H1 (cell line): Measurements from ENCODE around the gene FADS3. TPM values are rescaled to one million over a fixed set of nuclear protein-coding genes. Genes with fewer than 3 reads are reported as not detected.
A peak's percentile ranks its signal among the peaks of the same experiment; 100 is the strongest.

ENCODE experiments used
- CTCF ChIA-PET: fragments of 300-600 bp; sonication (Branson Sonifier 250); formaldehyde crosslinking; loops from one replicate; lab custom pipeline; 2021; ENCODE audit not compliant: partially characterized antibody; lab: Charles Lee
- POLR2A ChIA-PET: fragments of 300-600 bp; sonication (Branson Sonifier 250); formaldehyde crosslinking; loops from one replicate; lab custom pipeline; 2021; ENCODE audit warnings: inconsistent platforms; ENCODE audit not compliant: partially characterized antibody; lab: Charles Lee
- DNase-seq, 2 experiments: peaks; one replicate each; pipeline versions ENCODE4 v3.0.0 to v3.0.0-alpha.2; 2010 to 2022; ENCODE audit warnings: low spot score in 2 of 2, low read depth in 1 of 2, mixed read lengths in 1 of 2
- FAIRE-seq: peaks from 2 replicates; lab custom pipeline; 2011; peaks lifted over from hg19 to GRCh38; lab: Jason Lieb, UNC
- H2AFZ ChIP-seq: 2 replicates; pipeline ENCODE4 v1.8.1; 2012; ENCODE audit warnings: low read length, inconsistent platforms
- H2AK5ac ChIP-seq: 2 replicates; pipeline ENCODE4 v1.6.1; 2013; ENCODE audit warnings: low read depth, low read length
- H2BK120ac ChIP-seq: replicated peaks from 2 replicates; pipeline ENCODE3; 2013; ENCODE audit warnings: low read depth, low read length, inconsistent platforms
- H2BK12ac ChIP-seq: 2 replicates; pipeline ENCODE4 v1.6.1; 2013; ENCODE audit warnings: low read depth, low read length
- H2BK15ac ChIP-seq: 2 replicates; pipeline ENCODE4 v1.6.1; 2013; ENCODE audit warnings: low read length
- H2BK20ac ChIP-seq: 2 replicates; pipeline ENCODE4 v1.6.1; 2013; ENCODE audit warnings: low read length
- H2BK5ac ChIP-seq: 2 replicates; pipeline ENCODE4 v1.6.1; 2013; ENCODE audit warnings: low read depth, low read length
- H3K14ac ChIP-seq: 2 replicates; pipeline ENCODE4 v1.6.1; 2013; ENCODE audit warnings: inconsistent platforms; ENCODE audit not compliant: insufficient read length
- H3K18ac ChIP-seq: 2 replicates; pipeline ENCODE4 v1.6.1; 2013; ENCODE audit warnings: low read length; ENCODE audit errors: extremely low read depth
- H3K23ac ChIP-seq: 2 replicates; pipeline ENCODE4 v1.6.1; 2013; ENCODE audit warnings: inconsistent platforms; ENCODE audit not compliant: insufficient read length
- H3K23me2 ChIP-seq: 2 replicates; pipeline ENCODE4 v1.6.1; 2013; ENCODE audit warnings: low read depth, low read length
- H3K27ac ChIP-seq: 2 replicates; pipeline ENCODE4 v1.6.1; 2011; ENCODE audit warnings: low read depth, low read length, inconsistent platforms
- H3K27me3 ChIP-seq, 4 experiments: replicated peaks in 1 of 4; 1 replicate in 1 of 4; 2 replicates in 3 of 4; pipeline versions ENCODE4 v1.6.1 to v1.8.1; 2011 to 2013; ENCODE audit warnings: low read length in 3 of 4, mild to moderate bottlenecking in 3 of 4, inconsistent platforms in 2 of 4, mixed read lengths in 2 of 4, moderate library complexity in 1 of 4; ENCODE audit not compliant: control insufficient read depth in 3 of 4, insufficient read depth in 3 of 4; ENCODE audit errors: extremely low read depth in 1 of 4
- H3K36me3 ChIP-seq, 4 experiments: 2 replicates each; pipeline versions ENCODE4 v1.6.1 to v1.8.1; 2011 to 2013; ENCODE audit warnings: mild to moderate bottlenecking in 4 of 4, low read length in 3 of 4, moderate library complexity in 2 of 4, control low read depth in 1 of 4, inconsistent platforms in 1 of 4; ENCODE audit not compliant: insufficient read depth in 4 of 4, control insufficient read depth in 2 of 4
- H3K4ac ChIP-seq: replicated peaks from 2 replicates; pipeline ENCODE3; 2013; ENCODE audit warnings: low read length, low read depth, mixed read lengths, inconsistent platforms; ENCODE audit not compliant: insufficient read length
- H3K4me1 ChIP-seq, 4 experiments: replicated peaks in 1 of 4; 1 replicate in 1 of 4; 2 replicates in 3 of 4; pipeline versions ENCODE4 v1.6.1 to v1.8.1; 2011 to 2013; ENCODE audit warnings: low read length in 3 of 4, inconsistent platforms in 2 of 4, mixed read lengths in 1 of 4; ENCODE audit not compliant: insufficient read depth in 4 of 4, control insufficient read depth in 3 of 4
- H3K4me2 ChIP-seq, 2 experiments: 2 replicates each; pipeline versions ENCODE4 v1.6.1 to v1.8.1; 2011 to 2013; ENCODE audit warnings: low read depth in 2 of 2, low read length in 2 of 2, control low read depth in 1 of 2, inconsistent platforms in 1 of 2, mild to moderate bottlenecking in 1 of 2; ENCODE audit not compliant: insufficient read depth in 1 of 2
- H3K4me3 ChIP-seq, 4 experiments: fragments of 200-600, 300-600 bp in 1 of 4; sonication (generic), shearing (Covaris generic), sonication (Bioruptor Twin) in 1 of 4; 2 replicates each; pipeline versions ENCODE4 v1.5.1 to v1.8.1; 2011 to 2016; ENCODE audit warnings: low read length in 4 of 4, low read depth in 3 of 4, control low read depth in 2 of 4, inconsistent platforms in 2 of 4, mild to moderate bottlenecking in 2 of 4, mixed read lengths in 1 of 4, moderate library complexity in 1 of 4; ENCODE audit not compliant: insufficient read depth in 2 of 4; ENCODE audit errors: extremely low read depth in 1 of 4
- H3K56ac ChIP-seq: replicated peaks from 2 replicates; pipeline ENCODE3; 2013; ENCODE audit warnings: low read depth, mild to moderate bottlenecking, mixed read lengths, low read length, inconsistent platforms; ENCODE audit not compliant: insufficient read length
- H3K79me1 ChIP-seq: 2 replicates; pipeline ENCODE4 v1.6.1; 2013; ENCODE audit warnings: low read depth, low read length, control low read depth
- H3K79me2 ChIP-seq, 2 experiments: 2 replicates each; pipeline versions ENCODE4 v1.6.1 to v1.8.1; 2012 to 2013; ENCODE audit warnings: low read length in 2 of 2, mild to moderate bottlenecking in 2 of 2, inconsistent platforms in 1 of 2; ENCODE audit not compliant: insufficient read depth in 2 of 2, control insufficient read depth in 1 of 2
- H3K9ac ChIP-seq, 4 experiments: replicated peaks in 1 of 4; 1 replicate in 1 of 4; 2 replicates in 3 of 4; pipeline versions ENCODE4 v1.6.1 to v1.8.1; 2011 to 2013; ENCODE audit warnings: low read depth in 3 of 4, low read length in 3 of 4, control low read depth in 2 of 4, mild to moderate bottlenecking in 2 of 4, moderate library complexity in 2 of 4, inconsistent platforms in 1 of 4; ENCODE audit errors: extremely low read depth in 1 of 4
- H3K9me3 ChIP-seq, 2 experiments: 2 replicates each; pipeline versions ENCODE4 v1.6.1 to v1.8.1; 2012 to 2013; ENCODE audit warnings: mild to moderate bottlenecking in 2 of 2, moderate library complexity in 2 of 2, control low read depth in 1 of 2, inconsistent platforms in 1 of 2, low read depth in 1 of 2, low read length in 1 of 2, mixed read lengths in 1 of 2; ENCODE audit not compliant: insufficient read depth in 2 of 2
- H4K20me1 ChIP-seq, 2 experiments: replicated peaks in 1 of 2; 2 replicates each; pipeline versions ENCODE3 to v1.8.1; 2011 to 2013; ENCODE audit warnings: inconsistent platforms in 2 of 2, low read length in 2 of 2, mild to moderate bottlenecking in 1 of 2; ENCODE audit not compliant: insufficient read depth in 2 of 2, control insufficient read depth in 1 of 2
- H4K5ac ChIP-seq: 2 replicates; pipeline ENCODE4 v1.6.1; 2013; ENCODE audit warnings: low read length, low read depth, mixed read lengths, inconsistent platforms; ENCODE audit not compliant: insufficient read length
- H4K8ac ChIP-seq: 2 replicates; pipeline ENCODE4 v1.8.0; 2013; ENCODE audit warnings: mild to moderate bottlenecking, moderate library complexity, low read length, inconsistent platforms; ENCODE audit not compliant: insufficient read depth; ENCODE audit errors: extremely low read depth
- H4K91ac ChIP-seq: replicated peaks from 2 replicates; pipeline ENCODE3; 2013; ENCODE audit warnings: low read length, mixed read lengths, inconsistent platforms; ENCODE audit not compliant: insufficient read length
- ZNF274 ChIP-seq: IDR thresholded peaks from 2 replicates; pipeline ENCODE4 v1.7.0; 2012; ENCODE audit warnings: low read length, borderline replicate concordance; ENCODE audit errors: extremely low read depth
- WGBS, 2 experiments: shearing (Covaris generic) in 1 of 2; methylation state at CpG; one replicate each; pipeline versions ENCODE4 v1.1.6 to v1.1.7; 2013 to 2015; ENCODE audit warnings: low lambda C conversion rate in 2 of 2, mixed read lengths in 2 of 2, inconsistent platforms in 1 of 2, low coverage in 1 of 2, missing lambda C conversion rate in 1 of 2; ENCODE audit not compliant: insufficient replicate concordance in 2 of 2, insufficient coverage in 1 of 2, insufficient read length in 1 of 2; ENCODE audit errors: extremely low coverage in 1 of 2, missing lambda C conversion rate in 1 of 2; 5-methylcytosine and 5-hydroxymethylcytosine counted together
- polyA plus RNA-seq, 7 experiments: library from polyadenylated mRNA; depleted of rRNA in 3 of 7; stranded (reverse) in 5 of 7; unstranded in 2 of 7; fragments of >200 nt in 5 of 7; fragments of 200-250 nt in 2 of 7; gene quantifications; 1 replicate in 5 of 7; 2 replicates in 1 of 7; 4 replicates in 1 of 7; pipeline versions ENCODE4 v1.2.1 to v1.2.3, GENCODE V29; 2011 to 2013; ENCODE audit warnings: missing spikeins in 2 of 7, mixed read lengths in 2 of 7
- total RNA-seq: library from RNA; stranded (reverse); fragmentation: NEBNext Ultra II Directional; extraction: Animal tissue kit (Norgen Biotek cat#: 25700); gene quantifications from 2 replicates; pipeline ENCODE4 v1.2.1, GENCODE V29; 2021

The FADS3 gene
- total and polyA plus RNA-seq, 2 of the 8 experiments (the other 6 are each of a cell fraction or from before 2014, with no cell fraction given), result 43.8 to 76.3 TPM

DNA sequence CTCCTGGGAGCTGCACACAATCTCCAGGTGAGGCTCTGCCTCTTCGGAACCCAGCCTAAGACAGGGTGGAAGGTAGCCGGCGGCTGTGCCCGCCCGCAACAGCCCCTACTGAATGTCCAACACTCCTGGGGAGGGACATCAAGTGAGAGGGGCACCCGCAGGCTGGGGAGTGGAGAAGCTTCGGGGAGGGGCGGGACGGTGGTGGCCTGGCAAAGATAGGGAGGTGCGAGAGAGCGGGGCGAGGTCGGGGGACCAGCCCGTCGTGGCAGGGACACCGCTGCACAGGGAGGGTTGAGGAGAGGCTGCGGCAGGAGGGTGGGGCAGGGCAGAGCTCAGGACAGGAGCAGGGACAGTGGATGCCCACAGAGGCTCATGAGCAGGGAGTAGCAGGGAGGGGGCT lies 8.9 kb upstream of the FADS3 start:
- no peaks in the 10 kb centered on the region for H3K79me2 ChIP-seq
- no peak overlapping the region for H4K91ac ChIP-seq
- H3K18ac ChIP-seq, result no peak overlapping the region
- no peaks in the 10 kb centered on the region for H3K36me3 ChIP-seq
- H4K20me1 ChIP-seq, result no peaks in the 10 kb centered on the region
- H3K56ac ChIP-seq, result no peak overlapping the region
- no peak overlapping the region for H2BK12ac ChIP-seq
- DNase-seq (no peak), FAIRE-seq (no peak)
- no peak overlapping the region for H2BK120ac ChIP-seq
- no peak overlapping the region for H4K5ac ChIP-seq
- H3K27me3 ChIP-seq, result no peaks in the 10 kb centered on the region
- no peaks in the 10 kb centered on the region for H3K23me2 ChIP-seq
- no peak overlapping the region for H3K4me2 ChIP-seq
- ChIA-PET POLR2A (interaction anchor here (1.5 to 15.5 kb wide), 3 partner anchors 17 to 83 kb away, joined by 4 to 137 read pairs (median 9); partner anchors contain the start of genes BEST1 and RAB3IL1), CTCF (interaction anchor here (0.5 to 23.2 kb wide), 20 partner anchors 8 to 290 kb away, joined by 3 to 658 read pairs (median 44); partner anchors contain the start of genes BEST1, FTH1, RAB3IL1 and SCGB1D1)
- no peak overlapping the region for H3K4ac ChIP-seq
- no peak overlapping the region for H3K27ac ChIP-seq
- 0 out of 2 replicates have a peak overlapping the region, but pooled peaks have one; percentile 16 for H2BK5ac ChIP-seq
- no peak overlapping the region for H2AK5ac ChIP-seq
- peaks cover 0 to 27% (median 11%) of the 10 kb centered on the region in 4 experiments; a peak in 6 of 7 replicates for H3K4me1 ChIP-seq
- WGBS, 2 experiments, result 82% methylated on average over 12 of the region's 17 CpGs; no CpG with 5 or more reads in 1 of the 2 experiments
- no peak overlapping the region for H3K4me3 ChIP-seq
- H3K23ac ChIP-seq, result no peak overlapping the region
- H3K9me3 ChIP-seq, result no peaks in the 10 kb centered on the region
- no peak overlapping the region for H4K8ac ChIP-seq
- H3K14ac ChIP-seq, result no peak overlapping the region
- H2BK20ac ChIP-seq, result 0 out of 2 replicates have a peak overlapping the region, but pooled peaks have one; percentile 32
- no peaks in the 10 kb centered on the region for H3K79me1 ChIP-seq
- H2BK15ac ChIP-seq, result 0 out of 2 replicates have a peak overlapping the region, but pooled peaks have one; percentile 61
- H3K9ac ChIP-seq, result no peak overlapping the region
- no peak overlapping the region for H2AFZ ChIP-seq
- TF ChIP-seq ZNF274, result no peak
